GM19463 (cell line): ENCODE results near the gene TEKT4.
"Not testable (repeated sequence)": the region's sequence is repeated elsewhere in the genome, so short reads cannot be mapped to it uniquely, and the experiment has no call there.

Experiments
- ATAC-seq: cut with Tn5 transposase; IDR thresholded peaks from one replicate; pipeline ENCODE4 v1.9.1; 2021; ENCODE audit warnings: mild to moderate bottlenecking, moderate library complexity; ENCODE audit not compliant: unreplicated experiment

The TEKT4 gene

GRCh38 chr2:94875820-94876522 is 4.7 kb downstream of the TEKT4 start:
- ATAC-seq = no peak

- no peak for ATAC-seq
Measured at GRCh38 chr2:94876523-94876863, 5.3 kb downstream of the TEKT4 start.

- ATAC-seq = no peak
Measured at GRCh38 chr2:94877129-94877528, 5.9 kb downstream of the TEKT4 start.

- not testable (repeated sequence) for ATAC-seq
Measured at GRCh38 chr2:94878575-94878974, 7.3 kb downstream of the TEKT4 start.

- ATAC-seq = no peak
Measured at GRCh38 chr2:94879314-94879981, 8.2 kb downstream of the TEKT4 start.

- no peak for ATAC-seq
Measured at GRCh38 chr2:94879982-94880377, 8.8 kb downstream of the TEKT4 start.

GRCh38 chr2:94880507-94880906 is 9.3 kb downstream of the TEKT4 start:
- ATAC-seq = no peak

GRCh38 chr2:94881070-94881469 is 9.8 kb downstream of the TEKT4 start:
- no peak for ATAC-seq

- no peak for ATAC-seq
Measured at GRCh38 chr2:94890234-94890633, 19.0 kb downstream of the TEKT4 start.

- ATAC-seq = not testable (repeated sequence)
Measured at GRCh38 chr2:94895273-94895672, 24.0 kb downstream of the TEKT4 start.

GRCh38 chr2:94906976-94907375 is 35.7 kb downstream of the TEKT4 start:
- ATAC-seq = not testable (repeated sequence)

GRCh38 chr2:94923196-94923595 is 52.0 kb downstream of the TEKT4 start:
- ATAC-seq = no peak

- not testable (repeated sequence) for ATAC-seq
Measured at GRCh38 chr2:94924999-94925398, 53.8 kb downstream of the TEKT4 start.
